Right cardiac atrium (tissue), 5 donors: Measurements from ENCODE around the gene KLF9. TPM values are rescaled to one million over a fixed set of nuclear protein-coding genes. Genes with fewer than 3 reads are reported as not detected.
A peak's percentile ranks its signal among the peaks of the same experiment; 100 is the strongest.

Experiments
- ATAC-seq, 2 donors: fragments of 200-7000 bp; cut with Tn5 transposase; one replicate each; pipeline versions ENCODE4 v1.8.0 to v1.9.1; 2020; ENCODE audit warnings: moderate library complexity in 2 of 2, mild to moderate bottlenecking in 1 of 2
- DNase-seq, 3 donors: peaks; one replicate each; pipeline ENCODE4 v3.0.0-alpha.2; 2020
- H3K27ac ChIP-seq: one replicate; pipeline ENCODE4 v1.5.1; 2013; ENCODE audit warnings: mild to moderate bottlenecking, low read length, control low read depth, moderate library complexity
- H3K27me3 ChIP-seq: one replicate; pipeline ENCODE4 v1.6.1; 2013; ENCODE audit not compliant: control insufficient read depth, insufficient read depth
- H3K4me1 ChIP-seq: one replicate; pipeline ENCODE4 v1.6.1; 2013; ENCODE audit warnings: low read length; ENCODE audit not compliant: control insufficient read depth, insufficient read depth
- H3K4me3 ChIP-seq: one replicate; pipeline ENCODE4 v1.5.1; 2013; ENCODE audit warnings: low read length, control low read depth
- H3K9me3 ChIP-seq: one replicate; pipeline ENCODE4 v1.6.1; 2013; ENCODE audit warnings: low read length; ENCODE audit not compliant: control insufficient read depth
- WGBS: extraction: QIAGEN DNeasy Blood & Tissue Kit; methylation state at CpG from one replicate; pipeline ENCODE4 v1.1.7; 2013; 5-methylcytosine and 5-hydroxymethylcytosine counted together
- intact Hi-C, 4 donors: fragments of 100-400 bp; cut with DNase I; formaldehyde crosslinking; loops; one replicate each; pipeline versions ENCODE4 v1.11.0 to v1.14.0; 2022 to 2023
- polyA plus RNA-seq: library from polyadenylated mRNA; stranded (reverse); fragments of 200-250 nt; gene quantifications from one replicate; pipeline ENCODE4 v1.2.3, GENCODE V29; 2013
- total RNA-seq, 4 donors: library from RNA; stranded (reverse); fragmentation: NEBNext Ultra II Directional; extraction: Animal tissue kit (Norgen Biotek cat#: 25700); gene quantifications; one replicate each; pipeline ENCODE4 v1.2.1, GENCODE V29; 2021
- donor health status: healthy with polysubstance abuse.
- donor health status: DM: no; HTN: yes; CAD: no.
- donor health status: DM: no; HTN: no; CAD: no.
- donor health status: DM: no; HTN: yes; CAD: no; lungs with severe emphysema.
- donor health status: DM: yes; HTN: yes; CAD: no.

KLF9 gene
- total and polyA plus RNA-seq, 5 donors = 39.5 to 76.6 (median 70.7) TPM

- WGBS = 89% methylated on average over 1 of the region's 1 CpG
- no peaks in the 10 kb centered on the region for H3K27me3 ChIP-seq
- DNase-seq (no peak), ATAC-seq (peak in 1 of 2 donors; percentile 21)
- no peaks in the 10 kb centered on the region for H3K9me3 ChIP-seq
- H3K27ac ChIP-seq = no peak overlapping the region
- intact Hi-C loops = no loop called here
- no peak overlapping the region for H3K4me3 ChIP-seq
- H3K4me1 ChIP-seq = no peaks in the 10 kb centered on the region
These were observed 30.4 kb upstream of the KLF9 start for GRCh38 chr9:70444904-70445303.

DNA sequence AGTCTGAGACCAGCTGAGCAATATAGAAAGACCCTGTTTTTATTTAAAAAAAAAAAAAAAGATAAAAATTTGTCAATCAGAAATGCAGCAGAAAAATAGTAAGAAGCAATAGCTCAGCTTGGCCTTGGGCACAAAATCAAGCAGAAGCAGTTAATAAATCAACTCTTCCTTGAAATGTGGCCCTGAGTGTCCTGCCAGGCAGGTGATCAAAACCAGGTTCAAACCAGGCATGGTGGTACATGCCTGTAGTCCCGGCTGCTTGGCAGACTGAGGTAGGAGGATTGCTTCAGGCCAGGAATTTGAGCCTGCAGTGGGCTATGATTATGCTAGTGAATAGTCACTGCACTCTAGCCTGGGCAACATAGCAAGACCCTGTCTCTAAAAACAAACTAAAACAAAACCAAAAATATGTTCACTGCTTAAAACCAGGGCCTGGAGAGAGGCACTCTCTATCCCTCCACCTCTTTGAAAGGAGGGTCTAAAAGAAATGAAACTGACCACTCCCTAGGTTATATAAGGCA is 27.9 kb upstream of the KLF9 start:
- intact Hi-C loops = no loop called here
- peaks cover 3% of the 10 kb centered on the region for H3K4me1 ChIP-seq
- ATAC-seq (no peak), DNase-seq (no peak)
- H3K4me3 ChIP-seq = no peak overlapping the region
- WGBS = 96% methylated on average over 1 of the region's 1 CpG
- no peak overlapping the region for H3K27ac ChIP-seq
- H3K27me3 ChIP-seq = no peaks in the 10 kb centered on the region
- H3K9me3 ChIP-seq = no peaks in the 10 kb centered on the region

GRCh38 chr9:70441622-70442021 is 27.2 kb upstream of the KLF9 start:
- intact Hi-C loops = no loop called here
- Histone ChIP-seq H3K27ac (no peak overlapping the region), H3K9me3 (no peaks in the 10 kb centered on the region), H3K4me3 (no peak overlapping the region), H3K4me1 (peaks cover 4% of the 10 kb centered on the region), H3K27me3 (no peaks in the 10 kb centered on the region)
- ATAC-seq (no peak), DNase-seq (no peak)

DNA sequence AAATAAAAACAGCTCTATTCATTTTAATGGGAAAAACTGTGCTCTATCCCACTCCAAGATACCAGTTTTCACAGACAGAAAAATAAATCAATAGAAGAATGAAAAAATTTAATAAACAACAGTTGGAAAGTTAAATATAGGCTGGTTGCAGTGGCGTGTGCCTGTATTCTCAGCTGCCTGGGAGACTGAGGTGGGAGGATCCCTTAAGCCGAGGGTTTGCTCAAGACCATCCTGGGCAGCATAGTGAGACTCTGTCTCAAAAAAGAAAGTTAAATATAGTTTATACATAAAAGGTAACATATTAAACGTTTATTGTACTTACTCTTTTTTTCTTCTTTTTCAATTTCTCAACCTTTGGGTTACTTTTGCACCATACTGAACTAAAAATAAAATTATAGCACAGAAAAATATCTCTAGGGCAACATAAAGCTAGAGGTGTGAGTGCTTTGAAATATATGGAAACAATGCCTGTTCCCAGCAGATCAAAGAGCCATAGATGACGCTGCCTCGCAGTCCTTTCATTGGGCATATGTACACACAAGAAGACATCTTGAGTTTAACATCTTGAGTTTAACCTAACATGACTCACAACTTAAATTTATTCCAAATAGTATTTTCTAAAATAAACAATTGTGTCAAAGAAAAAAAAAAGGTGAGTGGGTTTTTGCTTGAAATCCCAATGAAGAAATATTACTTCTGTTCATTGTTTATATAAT is 25.7 kb upstream of the KLF9 start:
- no peak overlapping the region for H3K4me3 ChIP-seq
- no peaks in the 10 kb centered on the region for H3K9me3 ChIP-seq
- H3K27ac ChIP-seq = no peak overlapping the region
- no peak for ATAC-seq
- intact Hi-C loops = no loop called here
- 65% methylated on average over 5 of the region's 5 CpGs for WGBS
- no peaks in the 10 kb centered on the region for H3K27me3 ChIP-seq
- H3K4me1 ChIP-seq = peaks cover 5% of the 10 kb centered on the region
- DNase-seq = no peak

DNA sequence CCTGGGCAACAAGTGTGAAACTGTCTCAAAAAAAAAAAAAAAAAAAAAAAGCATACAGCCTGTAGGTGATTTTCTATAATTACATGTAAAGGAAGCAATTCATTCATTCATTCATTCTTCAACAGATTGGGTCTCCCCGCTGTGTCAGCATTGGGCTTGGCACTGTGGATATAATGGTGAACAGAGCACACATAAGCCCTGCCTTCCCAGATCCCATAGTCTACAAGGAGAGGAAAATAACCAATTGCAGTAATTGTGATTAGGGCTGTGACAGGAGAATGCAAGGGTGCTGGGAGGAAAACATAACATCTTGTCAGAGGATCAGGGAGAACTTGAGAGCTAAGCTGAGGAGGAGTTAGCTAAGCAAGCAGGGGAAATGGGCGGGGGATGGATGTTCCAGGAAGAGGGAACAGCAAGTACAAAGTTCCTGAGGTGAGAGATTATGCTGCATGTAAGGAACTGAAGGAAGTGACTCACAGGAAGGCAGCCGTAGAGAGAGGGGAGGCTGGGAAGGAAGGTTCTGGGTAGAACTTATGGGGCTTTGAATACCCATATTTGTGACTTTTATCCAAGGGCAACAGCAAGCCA is 24.0 kb upstream of the KLF9 start:
- peak; percentile 66 to 84 (median 77) for DNase-seq
- 60% methylated on average over 3 of the region's 3 CpGs for WGBS
- peaks cover 5% of the 10 kb centered on the region for H3K4me1 ChIP-seq

GRCh38 chr9:70435948-70436347 is 21.5 kb upstream of the KLF9 start:
- DNase-seq (no peak), ATAC-seq (no peak)
- H3K4me1 ChIP-seq = peaks cover 5% of the 10 kb centered on the region
- H3K27me3 ChIP-seq = no peaks in the 10 kb centered on the region
- H3K4me3 ChIP-seq = no peak overlapping the region
- intact Hi-C loops = no loop called here
- H3K27ac ChIP-seq = peak overlapping the region; percentile 81
- no peaks in the 10 kb centered on the region for H3K9me3 ChIP-seq
- 42% methylated on average over 1 of the region's 1 CpG for WGBS

More for the DNA sequence above, 24.0 kb upstream of the KLF9 start:
- Histone ChIP-seq H3K27me3 (no peaks in the 10 kb centered on the region), H3K9me3 (no peaks in the 10 kb centered on the region), H3K4me3 (no peak overlapping the region), H3K27ac (peak overlapping the region; percentile 86)
- ATAC-seq = peak; percentile 90 to 98
- intact Hi-C loops = no loop called here

DNA sequence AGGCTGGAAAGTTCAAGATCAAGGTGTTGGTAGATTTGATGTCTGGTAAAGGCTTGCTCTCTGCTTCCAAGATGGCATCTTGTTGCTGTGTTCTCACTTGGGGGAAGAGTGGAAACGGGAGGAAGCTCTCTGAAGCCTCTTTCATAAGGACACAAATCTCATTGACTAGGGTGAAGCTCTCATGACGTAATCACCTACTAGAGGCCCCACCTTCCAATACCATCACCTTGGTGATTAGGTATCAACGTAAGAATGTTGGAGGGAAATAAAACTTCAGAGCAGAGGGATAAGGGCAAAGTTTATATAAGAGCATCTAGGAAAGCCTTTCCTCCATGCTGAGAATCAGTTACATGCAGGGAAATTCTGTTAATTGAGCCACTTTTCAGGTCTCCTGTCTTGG is 15.4 kb upstream of the KLF9 start:
- intact Hi-C loops = no loop called here
- H3K4me3 ChIP-seq = no peak overlapping the region
- WGBS = 83% methylated on average over 3 of the region's 3 CpGs
- no peaks in the 10 kb centered on the region for H3K27me3 ChIP-seq
- H3K27ac ChIP-seq = no peak overlapping the region
- H3K9me3 ChIP-seq = no peaks in the 10 kb centered on the region
- DNase-seq (no peak), ATAC-seq (no peak)
- H3K4me1 ChIP-seq = peaks cover under 1% of the 10 kb centered on the region

- Histone ChIP-seq H3K4me1 (peaks cover 2% of the 10 kb centered on the region), H3K27ac (no peak overlapping the region), H3K9me3 (no peaks in the 10 kb centered on the region), H3K4me3 (no peak overlapping the region), H3K27me3 (no peaks in the 10 kb centered on the region)
- WGBS = 96% methylated on average over 5 of the region's 5 CpGs
- DNase-seq (no peak), ATAC-seq (no peak)
- intact Hi-C loops = no loop called here
These were observed 14.3 kb upstream of the KLF9 start for GRCh38 chr9:70428781-70429180.

DNA sequence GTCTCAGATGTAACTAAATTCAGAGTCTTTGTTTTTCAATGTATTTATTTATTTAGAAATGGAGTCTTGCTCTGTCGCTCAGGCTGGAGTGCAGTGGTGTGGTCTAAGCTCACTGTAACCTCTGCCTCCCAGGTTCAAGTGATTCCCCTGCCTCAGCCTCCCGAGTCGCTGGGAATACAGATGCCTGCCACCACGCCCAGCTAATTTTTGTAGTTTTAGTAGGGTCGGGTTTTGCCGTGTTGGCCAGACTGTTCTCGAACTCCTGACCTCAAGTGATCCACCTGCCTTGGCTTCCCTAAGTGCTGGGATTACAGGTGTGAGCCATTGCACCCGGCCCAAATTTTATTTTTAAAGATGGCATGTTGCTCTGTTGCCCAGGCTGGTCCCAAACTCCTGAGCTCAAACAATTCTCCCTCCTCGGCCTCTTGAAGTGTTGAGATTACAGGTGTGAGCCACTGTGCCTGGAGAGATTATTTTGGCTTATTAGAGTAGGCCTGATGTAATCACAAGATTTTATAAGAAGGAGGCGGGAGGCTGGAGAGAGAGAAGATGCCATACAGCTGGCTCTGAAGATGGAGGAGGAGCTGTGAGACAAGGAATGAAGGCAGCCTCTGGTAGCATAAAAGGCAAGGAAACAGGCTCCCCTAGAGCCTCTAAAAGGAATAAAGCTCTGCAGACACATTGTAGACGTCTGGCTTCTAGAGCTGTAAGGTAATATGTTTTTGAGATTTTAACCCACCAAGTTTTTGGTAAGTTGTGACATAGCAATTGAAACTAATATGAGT is 12.9 kb upstream of the KLF9 start:
- H3K27me3 ChIP-seq = no peaks in the 10 kb centered on the region
- ATAC-seq = no peak
- H3K4me3 ChIP-seq = no peak overlapping the region
- no peak overlapping the region for H3K27ac ChIP-seq
- peaks cover 5% of the 10 kb centered on the region for H3K4me1 ChIP-seq
- DNase-seq = no peak
- 79% methylated on average over 11 of the region's 11 CpGs for WGBS
- intact Hi-C loops = no loop called here
- H3K9me3 ChIP-seq = no peaks in the 10 kb centered on the region

- no peak overlapping the region for H3K4me3 ChIP-seq
- intact Hi-C loops = no loop called here
- H3K4me1 ChIP-seq = peaks cover 12% of the 10 kb centered on the region
- H3K27me3 ChIP-seq = no peaks in the 10 kb centered on the region
- WGBS = 84% methylated on average over 8 of the region's 8 CpGs
- no peaks in the 10 kb centered on the region for H3K9me3 ChIP-seq
- DNase-seq (no peak), ATAC-seq (no peak)
- no peak overlapping the region for H3K27ac ChIP-seq
These were observed 10.7 kb upstream of the KLF9 start for GRCh38 chr9:70425192-70425591.
